Upper lobe of left lung (tissue), 6 donors: ENCODE data around the gene EPHA5. TPM values are rescaled to one million over a fixed set of nuclear protein-coding genes. Genes with fewer than 3 reads are reported as not detected.

Source experiments
- ATAC-seq, 2 donors: fragments of 200-7000 bp; cut with Tn5 transposase; one replicate each; pipeline ENCODE4 v1.9.1; 2022; ENCODE audit warnings: mild to moderate bottlenecking in 2 of 2, moderate library complexity in 2 of 2; ENCODE audit not compliant: low FRiP score in 2 of 2
- DNase-seq, 2 donors: peaks; one replicate each; pipeline ENCODE4 v3.0.0-alpha.2; 2019 to 2020
- H3K27ac ChIP-seq, 4 donors: fragments of 200-600 bp; sonication (generic); one replicate each; pipeline ENCODE4 v1.5.1; 2016 to 2019
- H3K27me3 ChIP-seq, 4 donors: fragments of 200-600 bp; sonication (generic); one replicate each; pipeline ENCODE4 v1.5.1; 2017 to 2019
- H3K36me3 ChIP-seq, 4 donors: fragments of 200-600 bp; sonication (generic); one replicate each; pipeline ENCODE4 v1.5.1; 2016 to 2019
- H3K4me1 ChIP-seq, 4 donors: fragments of 200-600 bp; sonication (generic); one replicate each; pipeline ENCODE4 v1.5.1; 2018 to 2019
- H3K4me3 ChIP-seq, 4 donors: fragments of 200-600 bp; sonication (generic); one replicate each; pipeline ENCODE4 v1.5.1; 2017 to 2019; ENCODE audit warnings: mild to moderate bottlenecking in 2 of 4, moderate library complexity in 1 of 4
- H3K9me3 ChIP-seq, 4 donors: fragments of 200-600 bp; sonication (generic); one replicate each; pipeline ENCODE4 v1.5.1; 2018 to 2019
- EP300 ChIP-seq, 4 donors: sonication (generic); formaldehyde crosslinking; IDR thresholded peaks; one replicate each; pipeline ENCODE4 v1.5.1; 2017; ENCODE audit warnings: antibody characterized with exemption in 4 of 4, control low read depth in 2 of 4
- POLR2A ChIP-seq, 4 donors: fragments of 450-650 bp; IDR thresholded peaks; one replicate each; pipeline ENCODE4 v1.5.1; 2016 to 2017; ENCODE audit warnings: antibody characterized with exemption in 4 of 4, mild to moderate bottlenecking in 2 of 4
- POLR2AphosphoS5 ChIP-seq, 2 donors: sonication (generic); formaldehyde crosslinking; IDR thresholded peaks; one replicate each; pipeline ENCODE4 v1.5.1; 2017; ENCODE audit warnings: antibody characterized with exemption in 2 of 2
- WGBS, 2 donors: methylation state at CpG; one replicate each; pipeline ENCODE4 v1.1.5; 2017 to 2018; 5-methylcytosine and 5-hydroxymethylcytosine counted together
- total RNA-seq, 6 donors: library from RNA; depleted of rRNA in 4 of 6; stranded (reverse); fragments of >200 nt in 4 of 6; gene quantifications; one replicate each; pipeline versions ENCODE4 v1.1.0 to v1.2.1, GENCODE V29; 2016 to 2021
- TF ChIP-seq, protein P1 (sequence below), 6 experiments: fragments of 450-650 bp in 4 of 6; fragments of 200-600 bp in 2 of 6; sonication (generic) in 2 of 6; IDR thresholded peaks; one replicate each; pipeline ENCODE4 v1.5.1; 2016 to 2019; ENCODE audit warnings: antibody characterized with exemption in 6 of 6
- donor health status: DM: no; HTN: no; CAD: no; lungs with moderate emphysema.
- donor health status: DM: no; HTN: yes; CAD: no; lungs with severe emphysema.

The EPHA5 gene
- total RNA-seq, 6 donors from 2014 or later, result 0.03 to 0.11 TPM; not detected in 4

DNA sequence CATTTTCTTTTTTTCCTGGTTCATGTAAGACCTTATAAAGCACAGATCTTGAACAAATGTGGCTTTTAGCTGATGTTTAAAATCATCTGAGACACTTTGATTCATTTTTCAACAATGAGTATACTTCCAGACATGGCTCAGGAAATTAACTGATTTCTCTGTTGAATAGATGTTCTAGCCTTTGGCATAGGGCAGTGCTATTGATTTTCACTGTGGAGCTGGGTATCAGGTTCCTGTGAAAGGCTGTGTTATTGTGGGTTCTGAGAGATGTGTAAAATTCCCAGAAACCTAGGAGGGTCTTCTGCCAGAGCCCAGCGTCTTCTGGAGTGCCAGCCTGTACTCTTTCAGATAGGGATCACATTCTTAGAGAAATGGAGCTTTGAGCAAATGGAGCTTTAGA lies 278.9 kb downstream of the EPHA5 start:
- no peak for ATAC-seq
- 56 to 76% methylated on average over 1 of the region's 1 CpG for WGBS, 2 donors

DNA sequence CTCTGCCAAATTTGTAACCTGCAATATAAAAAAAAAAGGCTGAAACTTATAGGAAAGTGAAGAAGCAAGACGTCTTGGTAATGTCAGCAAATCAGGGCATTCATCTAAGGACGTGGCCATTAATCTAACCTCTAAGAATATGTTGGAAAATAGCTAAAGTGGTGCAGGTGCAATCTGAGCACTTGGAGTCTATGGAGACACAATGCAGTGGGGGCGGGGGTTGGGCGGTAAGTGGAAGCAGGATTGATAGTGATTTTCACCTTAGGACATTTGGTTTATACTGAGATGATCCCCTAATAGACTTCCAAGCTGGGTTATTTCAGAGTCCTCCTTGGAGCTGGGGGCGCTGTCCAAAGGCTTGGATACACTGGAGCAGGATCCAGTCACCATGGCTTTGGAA lies 283.4 kb downstream of the EPHA5 start:
- Histone ChIP-seq H3K4me3 (no peak overlapping the region), H3K4me1 (no peaks in the 10 kb centered on the region), H3K36me3 (no peaks in the 10 kb centered on the region), H3K27me3 (no peaks in the 10 kb centered on the region), H3K27ac (no peak overlapping the region), H3K9me3 (no peaks in the 10 kb centered on the region)
- ATAC-seq (no peak), DNase-seq (no peak)
- TF ChIP-seq, protein P1, sequence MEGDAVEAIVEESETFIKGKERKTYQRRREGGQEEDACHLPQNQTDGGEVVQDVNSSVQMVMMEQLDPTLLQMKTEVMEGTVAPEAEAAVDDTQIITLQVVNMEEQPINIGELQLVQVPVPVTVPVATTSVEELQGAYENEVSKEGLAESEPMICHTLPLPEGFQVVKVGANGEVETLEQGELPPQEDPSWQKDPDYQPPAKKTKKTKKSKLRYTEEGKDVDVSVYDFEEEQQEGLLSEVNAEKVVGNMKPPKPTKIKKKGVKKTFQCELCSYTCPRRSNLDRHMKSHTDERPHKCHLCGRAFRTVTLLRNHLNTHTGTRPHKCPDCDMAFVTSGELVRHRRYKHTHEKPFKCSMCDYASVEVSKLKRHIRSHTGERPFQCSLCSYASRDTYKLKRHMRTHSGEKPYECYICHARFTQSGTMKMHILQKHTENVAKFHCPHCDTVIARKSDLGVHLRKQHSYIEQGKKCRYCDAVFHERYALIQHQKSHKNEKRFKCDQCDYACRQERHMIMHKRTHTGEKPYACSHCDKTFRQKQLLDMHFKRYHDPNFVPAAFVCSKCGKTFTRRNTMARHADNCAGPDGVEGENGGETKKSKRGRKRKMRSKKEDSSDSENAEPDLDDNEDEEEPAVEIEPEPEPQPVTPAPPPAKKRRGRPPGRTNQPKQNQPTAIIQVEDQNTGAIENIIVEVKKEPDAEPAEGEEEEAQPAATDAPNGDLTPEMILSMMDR (IDR thresholded peaks at IDR 0.05), result no peak
- TF ChIP-seq POLR2AphosphoS5 (IDR thresholded peaks at IDR 0.05) (no peak), EP300 (IDR thresholded peaks at IDR 0.05) (no peak), POLR2A (IDR thresholded peaks at IDR 0.05) (no peak)
- 81 to 84% methylated on average over 5 of the region's 5 CpGs for WGBS, 2 donors

More for the DNA sequence above, 278.9 kb downstream of the EPHA5 start:
- TF ChIP-seq EP300 (IDR thresholded peaks at IDR 0.05) (no peak), POLR2AphosphoS5 (IDR thresholded peaks at IDR 0.05) (no peak), POLR2A (IDR thresholded peaks at IDR 0.05) (no peak)
- TF ChIP-seq, protein P1 (IDR thresholded peaks at IDR 0.05), result no peak
- peaks cover 0 to 5% (median 0%) of the 10 kb centered on the region in 4 donors for H3K9me3 ChIP-seq
- no peak for DNase-seq
- H3K27ac ChIP-seq, result no peak overlapping the region
- H3K4me3 ChIP-seq, result no peak overlapping the region
- no peaks in the 10 kb centered on the region for H3K4me1 ChIP-seq
- H3K27me3 ChIP-seq, result no peaks in the 10 kb centered on the region
- no peaks in the 10 kb centered on the region for H3K36me3 ChIP-seq

DNA sequence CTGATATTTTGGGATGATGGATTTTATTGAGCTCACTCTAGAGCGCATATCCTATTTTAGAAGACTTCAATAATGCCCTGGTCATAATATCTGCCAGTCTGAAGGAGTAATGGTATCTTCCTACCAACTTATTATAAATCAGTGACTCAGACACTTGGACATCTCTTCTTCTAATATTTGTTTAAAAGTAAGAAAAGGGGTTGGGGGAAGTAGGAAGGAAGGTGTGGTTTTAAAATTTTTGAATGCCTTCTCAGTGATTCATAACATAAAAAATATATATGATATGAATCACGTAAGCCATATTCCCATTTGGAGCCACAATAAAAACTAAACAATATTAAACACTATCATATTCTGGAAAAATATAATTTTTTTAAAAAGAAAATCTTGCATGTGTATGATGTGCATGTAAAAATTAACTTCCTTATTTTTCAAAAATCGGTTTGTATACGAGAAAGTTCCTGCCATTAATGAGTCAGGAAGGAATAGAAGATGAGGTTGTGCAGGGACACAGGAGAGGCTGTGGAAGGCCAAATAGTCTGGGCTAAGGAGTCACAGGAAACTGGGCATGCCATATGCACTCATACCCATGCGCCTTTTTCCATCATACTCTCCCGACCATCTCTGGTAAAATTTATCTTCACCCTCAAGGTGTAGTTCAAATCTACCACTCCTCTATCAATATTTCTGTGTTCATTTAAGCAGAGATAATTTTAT lies 286.5 kb downstream of the EPHA5 start:
- Histone ChIP-seq H3K4me1 (no peaks in the 10 kb centered on the region), H3K9me3 (no peaks in the 10 kb centered on the region), H3K36me3 (no peaks in the 10 kb centered on the region), H3K4me3 (no peak overlapping the region), H3K27me3 (no peaks in the 10 kb centered on the region), H3K27ac (no peak overlapping the region)
- ATAC-seq, result no peak
- 82 to 86% methylated on average over 6 of the region's 6 CpGs for WGBS, 2 donors
- TF ChIP-seq, protein P1 (IDR thresholded peaks at IDR 0.05), result no peak
- TF ChIP-seq POLR2AphosphoS5 (IDR thresholded peaks at IDR 0.05) (no peak), POLR2A (IDR thresholded peaks at IDR 0.05) (no peak), EP300 (IDR thresholded peaks at IDR 0.05) (no peak)
- DNase-seq, result no peak

DNA sequence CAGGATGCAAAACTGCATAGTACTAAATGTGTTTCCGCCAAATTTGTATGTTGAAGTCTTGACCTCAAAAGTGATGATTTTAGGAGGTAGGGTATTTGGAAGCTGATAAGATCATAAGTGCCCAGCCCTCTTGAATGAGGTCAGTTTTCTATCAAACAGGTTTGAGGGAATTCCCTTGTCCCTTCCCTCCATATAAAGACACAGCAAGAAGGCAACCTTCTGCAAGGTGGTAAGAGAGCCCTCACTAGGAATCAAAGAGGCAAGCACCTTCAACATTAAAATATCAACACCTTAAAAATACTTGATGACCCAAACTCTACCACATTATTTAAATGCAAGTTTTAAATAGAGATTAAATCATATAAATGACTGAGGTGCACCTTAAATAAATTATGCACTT lies 288.6 kb downstream of the EPHA5 start:
- DNase-seq, result no peak
- TF ChIP-seq POLR2A (IDR thresholded peaks at IDR 0.05) (no peak), EP300 (IDR thresholded peaks at IDR 0.05) (no peak), POLR2AphosphoS5 (IDR thresholded peaks at IDR 0.05) (no peak)
- TF ChIP-seq, protein P1 (IDR thresholded peaks at IDR 0.05), result no peak
- Histone ChIP-seq H3K4me3 (no peak overlapping the region), H3K27ac (no peak overlapping the region), H3K4me1 (no peaks in the 10 kb centered on the region), H3K9me3 (no peaks in the 10 kb centered on the region), H3K27me3 (no peaks in the 10 kb centered on the region), H3K36me3 (no peaks in the 10 kb centered on the region)
- no peak for ATAC-seq
- WGBS, 2 donors, result 0 to 3% methylated on average over 1 of the region's 1 CpG

DNA sequence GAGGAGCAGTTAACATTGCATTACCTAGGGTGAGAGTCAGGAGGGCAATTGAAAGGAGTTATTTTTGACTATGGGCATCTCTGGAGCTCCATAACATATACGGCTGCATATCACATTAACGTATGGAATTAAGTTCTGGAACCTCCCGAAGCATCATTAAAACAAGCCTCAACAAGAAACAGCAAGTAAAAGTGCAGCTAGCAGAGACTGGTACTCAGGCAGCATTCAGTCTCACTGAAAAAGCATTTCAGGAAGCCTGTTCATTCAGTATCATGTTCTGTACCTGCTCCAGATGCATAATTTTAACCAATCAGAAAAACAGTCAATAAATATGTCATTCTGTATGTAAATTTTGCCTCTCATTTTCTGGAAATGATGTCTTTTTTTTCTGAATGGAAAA lies 299.6 kb downstream of the EPHA5 start:
- WGBS, 2 donors, result 71 to 86% methylated on average over 3 of the region's 3 CpGs
- H3K4me3 ChIP-seq, result no peak overlapping the region
- DNase-seq (no peak), ATAC-seq (no peak)
- no peaks in the 10 kb centered on the region for H3K27me3 ChIP-seq
- H3K27ac ChIP-seq, result no peak overlapping the region
- H3K36me3 ChIP-seq, result no peaks in the 10 kb centered on the region
- no peaks in the 10 kb centered on the region for H3K4me1 ChIP-seq
- H3K9me3 ChIP-seq, result no peaks in the 10 kb centered on the region
- TF ChIP-seq, protein P1 (IDR thresholded peaks at IDR 0.05), result no peak
- TF ChIP-seq POLR2AphosphoS5 (IDR thresholded peaks at IDR 0.05), result no peak
- TF ChIP-seq POLR2A (IDR thresholded peaks at IDR 0.05), result no peak
- TF ChIP-seq EP300 (IDR thresholded peaks at IDR 0.05), result no peak
